ENCODE measurements around the gene HELZ. TPM values are rescaled to one million over a fixed set of nuclear protein-coding genes. Genes with fewer than 3 reads are reported as not detected.

Gene HELZ
- total and polyA plus RNA-seq, 4 donors = 3.8 to 69.2 (median 25.7) TPM

DNA sequence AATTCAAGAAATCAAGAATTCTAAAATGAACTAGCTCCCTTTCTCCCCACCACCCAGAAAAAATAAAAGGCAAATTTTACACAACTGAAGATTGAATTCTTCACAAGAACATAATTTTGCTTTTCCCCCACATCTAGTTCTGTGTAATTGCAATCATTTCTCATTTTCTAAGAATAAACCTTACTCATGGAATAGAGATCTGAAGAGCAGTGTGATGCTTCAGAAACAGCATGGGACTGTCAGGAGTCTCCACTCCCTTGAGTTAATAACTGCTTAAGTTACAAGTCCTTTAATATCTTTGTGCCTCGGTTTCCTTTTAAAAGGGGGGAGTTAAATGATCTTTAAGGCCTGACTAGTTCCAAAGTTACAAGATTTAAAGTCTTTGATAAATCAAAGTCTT lies 147.0 kb downstream of the HELZ start:
- H3K4me1 ChIP-seq (ENCODE audit: control insufficient read depth in 4 of 4, insufficient read depth in 4 of 4, low read length in 3 of 4) = peaks cover 0 to 9% (median 0%) of the 10 kb centered on the region in 4 donors
- WGBS = 98% methylated on average over 1 of the region's 1 CpG
- no peak for TF ChIP-seq NR2F2 (IDR thresholded peaks at IDR 0.05)
- TF ChIP-seq, protein P1, sequence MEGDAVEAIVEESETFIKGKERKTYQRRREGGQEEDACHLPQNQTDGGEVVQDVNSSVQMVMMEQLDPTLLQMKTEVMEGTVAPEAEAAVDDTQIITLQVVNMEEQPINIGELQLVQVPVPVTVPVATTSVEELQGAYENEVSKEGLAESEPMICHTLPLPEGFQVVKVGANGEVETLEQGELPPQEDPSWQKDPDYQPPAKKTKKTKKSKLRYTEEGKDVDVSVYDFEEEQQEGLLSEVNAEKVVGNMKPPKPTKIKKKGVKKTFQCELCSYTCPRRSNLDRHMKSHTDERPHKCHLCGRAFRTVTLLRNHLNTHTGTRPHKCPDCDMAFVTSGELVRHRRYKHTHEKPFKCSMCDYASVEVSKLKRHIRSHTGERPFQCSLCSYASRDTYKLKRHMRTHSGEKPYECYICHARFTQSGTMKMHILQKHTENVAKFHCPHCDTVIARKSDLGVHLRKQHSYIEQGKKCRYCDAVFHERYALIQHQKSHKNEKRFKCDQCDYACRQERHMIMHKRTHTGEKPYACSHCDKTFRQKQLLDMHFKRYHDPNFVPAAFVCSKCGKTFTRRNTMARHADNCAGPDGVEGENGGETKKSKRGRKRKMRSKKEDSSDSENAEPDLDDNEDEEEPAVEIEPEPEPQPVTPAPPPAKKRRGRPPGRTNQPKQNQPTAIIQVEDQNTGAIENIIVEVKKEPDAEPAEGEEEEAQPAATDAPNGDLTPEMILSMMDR (IDR thresholded peaks at IDR 0.05; ENCODE audit: low read depth, low read length, missing input control) = no peak
- TF ChIP-seq SP1 (IDR thresholded peaks at IDR 0.05) = no peak
- no peak for TF ChIP-seq TAF1 (conservative IDR thresholded peaks at IDR 0.05)
- no peak for TF ChIP-seq FOXA1 (IDR thresholded peaks at IDR 0.05)
- TF ChIP-seq, protein P2, sequence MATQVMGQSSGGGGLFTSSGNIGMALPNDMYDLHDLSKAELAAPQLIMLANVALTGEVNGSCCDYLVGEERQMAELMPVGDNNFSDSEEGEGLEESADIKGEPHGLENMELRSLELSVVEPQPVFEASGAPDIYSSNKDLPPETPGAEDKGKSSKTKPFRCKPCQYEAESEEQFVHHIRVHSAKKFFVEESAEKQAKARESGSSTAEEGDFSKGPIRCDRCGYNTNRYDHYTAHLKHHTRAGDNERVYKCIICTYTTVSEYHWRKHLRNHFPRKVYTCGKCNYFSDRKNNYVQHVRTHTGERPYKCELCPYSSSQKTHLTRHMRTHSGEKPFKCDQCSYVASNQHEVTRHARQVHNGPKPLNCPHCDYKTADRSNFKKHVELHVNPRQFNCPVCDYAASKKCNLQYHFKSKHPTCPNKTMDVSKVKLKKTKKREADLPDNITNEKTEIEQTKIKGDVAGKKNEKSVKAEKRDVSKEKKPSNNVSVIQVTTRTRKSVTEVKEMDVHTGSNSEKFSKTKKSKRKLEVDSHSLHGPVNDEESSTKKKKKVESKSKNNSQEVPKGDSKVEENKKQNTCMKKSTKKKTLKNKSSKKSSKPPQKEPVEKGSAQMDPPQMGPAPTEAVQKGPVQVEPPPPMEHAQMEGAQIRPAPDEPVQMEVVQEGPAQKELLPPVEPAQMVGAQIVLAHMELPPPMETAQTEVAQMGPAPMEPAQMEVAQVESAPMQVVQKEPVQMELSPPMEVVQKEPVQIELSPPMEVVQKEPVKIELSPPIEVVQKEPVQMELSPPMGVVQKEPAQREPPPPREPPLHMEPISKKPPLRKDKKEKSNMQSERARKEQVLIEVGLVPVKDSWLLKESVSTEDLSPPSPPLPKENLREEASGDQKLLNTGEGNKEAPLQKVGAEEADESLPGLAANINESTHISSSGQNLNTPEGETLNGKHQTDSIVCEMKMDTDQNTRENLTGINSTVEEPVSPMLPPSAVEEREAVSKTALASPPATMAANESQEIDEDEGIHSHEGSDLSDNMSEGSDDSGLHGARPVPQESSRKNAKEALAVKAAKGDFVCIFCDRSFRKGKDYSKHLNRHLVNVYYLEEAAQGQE (IDR thresholded peaks at IDR 0.05) = no peak
- TF ChIP-seq, protein P3, sequence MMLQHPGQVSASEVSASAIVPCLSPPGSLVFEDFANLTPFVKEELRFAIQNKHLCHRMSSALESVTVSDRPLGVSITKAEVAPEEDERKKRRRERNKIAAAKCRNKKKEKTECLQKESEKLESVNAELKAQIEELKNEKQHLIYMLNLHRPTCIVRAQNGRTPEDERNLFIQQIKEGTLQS (IDR thresholded peaks at IDR 0.05) = no peak
- TF ChIP-seq EGR1 (IDR thresholded peaks at IDR 0.05; ENCODE audit: low read depth in 2 of 2) = no peak
- no peak for TF ChIP-seq HNF4A (conservative IDR thresholded peaks at IDR 0.05)
- no peak for TF ChIP-seq YY1 (IDR thresholded peaks at IDR 0.05)
- no peak for TF ChIP-seq FOXA2 (IDR thresholded peaks at IDR 0.05)
- no peak for TF ChIP-seq GABPA (IDR thresholded peaks at IDR 0.05 in 1 of 2, conservative IDR thresholded peaks at IDR 0.05 in 1 of 2)
- TF ChIP-seq RAD21 (IDR thresholded peaks at IDR 0.05) = no peak
- TF ChIP-seq, protein P4, sequence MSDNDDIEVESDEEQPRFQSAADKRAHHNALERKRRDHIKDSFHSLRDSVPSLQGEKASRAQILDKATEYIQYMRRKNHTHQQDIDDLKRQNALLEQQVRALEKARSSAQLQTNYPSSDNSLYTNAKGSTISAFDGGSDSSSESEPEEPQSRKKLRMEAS (IDR thresholded peaks at IDR 0.05) = no peak
- TF ChIP-seq, protein P5, sequence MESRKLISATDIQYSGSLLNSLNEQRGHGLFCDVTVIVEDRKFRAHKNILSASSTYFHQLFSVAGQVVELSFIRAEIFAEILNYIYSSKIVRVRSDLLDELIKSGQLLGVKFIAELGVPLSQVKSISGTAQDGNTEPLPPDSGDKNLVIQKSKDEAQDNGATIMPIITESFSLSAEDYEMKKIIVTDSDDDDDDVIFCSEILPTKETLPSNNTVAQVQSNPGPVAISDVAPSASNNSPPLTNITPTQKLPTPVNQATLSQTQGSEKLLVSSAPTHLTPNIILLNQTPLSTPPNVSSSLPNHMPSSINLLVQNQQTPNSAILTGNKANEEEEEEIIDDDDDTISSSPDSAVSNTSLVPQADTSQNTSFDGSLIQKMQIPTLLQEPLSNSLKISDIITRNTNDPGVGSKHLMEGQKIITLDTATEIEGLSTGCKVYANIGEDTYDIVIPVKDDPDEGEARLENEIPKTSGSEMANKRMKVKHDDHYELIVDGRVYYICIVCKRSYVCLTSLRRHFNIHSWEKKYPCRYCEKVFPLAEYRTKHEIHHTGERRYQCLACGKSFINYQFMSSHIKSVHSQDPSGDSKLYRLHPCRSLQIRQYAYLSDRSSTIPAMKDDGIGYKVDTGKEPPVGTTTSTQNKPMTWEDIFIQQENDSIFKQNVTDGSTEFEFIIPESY (IDR thresholded peaks at IDR 0.05) = no peak
- no peak for TF ChIP-seq JUND (IDR thresholded peaks at IDR 0.05)
- no peak for TF ChIP-seq HNF4G (IDR thresholded peaks at IDR 0.05)

More for the DNA sequence above, 147.0 kb downstream of the HELZ start:
- Histone ChIP-seq H3K27ac (ENCODE audit: low read depth in 1 of 2, low read length in 2 of 2) (no peak overlapping the region), H3K27me3 (ENCODE audit: control insufficient read depth in 4 of 4, insufficient read depth in 4 of 4, low read length in 3 of 4) (no peaks in the 10 kb centered on the region), H3K9ac (ENCODE audit: low read depth in 1 of 2, low read length in 2 of 2) (no peak overlapping the region), H3K9me3 (ENCODE audit: control insufficient read depth in 4 of 4, low read length in 3 of 4) (no peaks in the 10 kb centered on the region), H3K36me3 (ENCODE audit: control insufficient read depth in 4 of 4, insufficient read depth in 3 of 4, low read depth in 1 of 4, low read length in 3 of 4) (peaks cover 0 to 6% (median 0%) of the 10 kb centered on the region in 4 donors), H3K4me3 (ENCODE audit: low read depth in 1 of 3, low read length in 3 of 3) (no peak overlapping the region)
- DNase-seq (ENCODE audit: low spot score) = no peak
